ENCODE results near the gene ACP2.

ACP2 gene

DNA sequence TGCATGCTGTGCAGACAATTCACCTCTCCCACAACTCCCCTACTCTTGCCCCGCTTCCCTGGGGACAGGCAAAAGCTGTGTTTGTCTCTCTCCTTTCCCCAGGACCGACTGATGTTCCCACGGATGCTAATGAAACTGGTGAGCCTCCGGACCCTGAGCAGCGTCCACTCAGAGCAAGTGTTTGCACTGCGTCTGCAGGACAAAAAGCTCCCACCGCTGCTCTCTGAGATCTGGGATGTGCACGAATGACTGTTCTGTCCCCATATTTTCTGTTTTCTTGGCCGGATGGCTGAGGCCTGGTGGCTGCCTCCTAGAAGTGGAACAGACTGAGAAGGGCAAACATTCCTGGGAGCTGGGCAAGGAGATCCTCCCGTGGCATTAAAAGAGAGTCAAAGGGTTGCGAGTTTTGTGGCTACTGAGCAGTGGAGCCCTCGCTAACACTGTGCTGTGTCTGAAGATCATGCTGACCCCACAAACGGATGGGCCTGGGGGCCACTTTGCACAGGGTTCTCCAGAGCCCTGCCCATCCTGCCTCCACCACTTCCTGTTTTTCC lies 19.9 kb upstream of the ACP2 start:
- peak; percentile 10 for DNase-seq

- DNase-seq = no peak
These were observed 19.3 kb upstream of the ACP2 start for GRCh38 chr11:47267876-47268275.

GRCh38 chr11:47264521-47264920 lies 15.9 kb upstream of the ACP2 start:
- no peak for DNase-seq

GRCh38 chr11:47264119-47264518 lies 15.5 kb upstream of the ACP2 start:
- DNase-seq = no peak

DNA sequence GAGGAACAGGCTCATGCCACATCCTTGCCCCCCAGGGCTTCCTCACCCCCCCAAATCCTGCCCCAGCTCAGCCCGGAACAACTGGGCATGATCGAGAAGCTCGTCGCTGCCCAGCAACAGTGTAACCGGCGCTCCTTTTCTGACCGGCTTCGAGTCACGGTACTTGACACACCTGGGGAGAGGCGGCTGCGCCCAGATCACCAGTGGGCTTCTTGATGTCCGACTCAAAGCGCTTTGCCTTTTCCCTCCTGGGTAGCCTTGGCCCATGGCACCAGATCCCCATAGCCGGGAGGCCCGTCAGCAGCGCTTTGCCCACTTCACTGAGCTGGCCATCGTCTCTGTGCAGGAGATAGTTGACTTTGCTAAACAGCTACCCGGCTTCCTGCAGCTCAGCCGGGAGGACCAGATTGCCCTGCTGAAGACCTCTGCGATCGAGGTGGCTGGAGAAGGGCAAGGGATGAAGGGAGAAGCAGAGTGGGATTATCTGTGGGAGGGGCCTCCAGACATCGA lies 12.7 kb upstream of the ACP2 start:
- no peak for DNase-seq

GRCh38 chr11:47260366-47260765 lies 11.8 kb upstream of the ACP2 start:
- DNase-seq = no peak

DNA sequence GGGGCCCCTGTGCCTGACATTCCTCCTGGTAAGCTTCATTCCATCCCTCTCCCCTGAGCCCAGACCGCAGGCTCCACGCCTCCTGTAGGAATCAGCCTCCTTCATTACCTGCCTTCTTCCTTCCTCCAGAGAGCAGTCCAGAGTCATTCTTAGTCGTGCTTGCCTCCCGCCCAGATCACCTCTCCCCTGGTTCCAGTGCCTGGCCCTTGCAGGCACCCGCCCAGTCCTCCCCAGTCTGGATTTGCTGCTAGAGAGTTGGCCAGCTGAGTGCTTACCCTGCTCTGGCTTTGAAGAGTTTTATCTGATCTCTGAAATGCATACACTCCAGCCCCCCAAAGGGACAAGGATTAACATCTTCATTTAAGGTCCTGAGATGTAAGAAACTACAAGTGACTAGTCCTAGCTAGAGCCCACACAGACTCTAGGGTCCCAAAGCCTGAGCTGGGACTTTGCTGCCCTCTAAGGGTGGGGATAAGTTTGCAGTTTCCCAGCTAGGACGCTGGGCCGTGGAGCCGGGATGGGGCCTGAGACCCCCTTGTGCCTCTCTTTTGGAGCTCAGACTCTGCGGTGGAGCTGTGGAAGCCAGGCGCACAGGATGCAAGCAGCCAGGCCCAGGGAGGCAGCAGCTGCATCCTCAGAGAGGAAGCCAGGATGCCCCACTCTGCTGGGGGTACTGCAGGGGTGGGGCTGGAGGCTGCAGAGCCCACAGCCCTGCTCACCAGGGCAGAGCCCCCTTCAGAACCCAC lies 10.8 kb upstream of the ACP2 start:
- DNase-seq = peak; percentile 49

- no peak for DNase-seq
These were observed 9.8 kb upstream of the ACP2 start for GRCh38 chr11:47258317-47258902.

DNA sequence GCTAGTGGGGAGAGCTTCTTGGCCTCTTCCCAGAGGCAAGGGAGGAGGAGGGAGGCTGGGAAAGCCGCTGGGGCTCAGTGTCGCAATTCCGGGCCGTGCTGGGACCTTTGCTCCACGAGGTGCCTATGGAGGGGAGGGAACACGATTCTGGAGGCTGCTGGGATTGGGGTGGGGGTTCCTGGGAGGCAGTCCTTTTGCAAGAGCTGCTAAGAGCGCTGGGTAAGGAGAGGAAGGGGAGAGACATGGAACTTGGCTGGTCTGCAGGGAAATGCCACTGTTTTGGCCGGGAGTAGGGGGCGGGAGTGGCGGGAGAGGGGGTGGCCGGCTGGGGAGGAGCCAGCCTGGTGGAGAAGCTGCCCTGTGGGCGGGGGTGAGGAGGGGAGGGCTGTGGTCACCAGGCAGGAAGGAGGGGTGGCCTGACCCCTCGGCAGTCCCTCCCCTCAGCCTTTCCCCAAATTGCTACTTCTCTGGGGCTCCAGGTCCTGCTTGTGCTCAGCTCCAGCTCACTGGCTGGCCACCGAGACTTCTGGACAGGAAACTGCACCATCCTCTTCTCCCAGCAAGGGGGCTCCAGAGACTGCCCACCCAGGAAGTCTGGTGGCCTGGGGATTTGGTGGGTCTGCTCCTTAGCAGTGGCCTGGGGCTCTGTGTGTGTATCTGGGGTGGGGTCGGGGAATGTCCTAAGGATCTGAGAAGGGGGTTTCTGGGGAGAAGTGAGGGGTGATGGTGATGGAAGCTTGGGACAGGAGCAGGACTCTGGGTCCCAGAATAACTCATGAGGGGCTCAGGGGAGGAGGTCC lies 9.1 kb upstream of the ACP2 start, which contains the start of gene NR1H3:
Gene NR1H3, plus strand, starts transcription at position 480 of the 800 bp plus-strand sequence. CDS start 1,221 bp downstream, outside the sequence.
- no peak for DNase-seq

GRCh38 chr11:47257177-47257516 lies 8.5 kb upstream of the ACP2 start:
- DNase-seq = no peak

DNA sequence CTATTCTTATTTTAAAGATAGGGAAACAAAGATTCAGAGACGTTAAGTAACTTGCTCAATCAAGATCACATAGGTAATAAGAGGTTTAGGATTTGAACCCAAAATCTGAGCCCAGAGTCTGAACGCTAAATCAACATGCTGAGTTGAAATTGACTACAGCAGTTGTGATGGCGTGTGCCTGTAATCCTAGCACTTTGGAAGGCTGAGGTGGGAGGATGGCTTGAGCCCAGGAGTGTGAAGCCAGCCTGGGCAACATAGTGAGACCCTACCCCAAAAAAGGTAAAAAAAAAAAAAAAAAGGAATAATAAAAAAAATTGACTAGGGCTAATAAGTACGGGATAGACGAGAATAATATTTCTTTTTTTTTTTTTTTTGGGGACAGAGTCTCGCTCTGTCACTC lies 7.8 kb upstream of the ACP2 start:
- DNase-seq = no peak

- DNase-seq = no peak
These were observed 5.8 kb upstream of the ACP2 start for GRCh38 chr11:47254386-47254785.

- no peak for DNase-seq
These were observed 5.0 kb upstream of the ACP2 start for GRCh38 chr11:47253660-47254059.

GRCh38 chr11:47251751-47252150 lies 3.1 kb upstream of the ACP2 start:
- DNase-seq = no peak

- no peak for DNase-seq
These were observed 733 bp upstream of the ACP2 start for GRCh38 chr11:47249378-47249715.

- no peak for DNase-seq
These were observed 330 bp downstream of the ACP2 start for GRCh38 chr11:47248304-47248663.

DNA sequence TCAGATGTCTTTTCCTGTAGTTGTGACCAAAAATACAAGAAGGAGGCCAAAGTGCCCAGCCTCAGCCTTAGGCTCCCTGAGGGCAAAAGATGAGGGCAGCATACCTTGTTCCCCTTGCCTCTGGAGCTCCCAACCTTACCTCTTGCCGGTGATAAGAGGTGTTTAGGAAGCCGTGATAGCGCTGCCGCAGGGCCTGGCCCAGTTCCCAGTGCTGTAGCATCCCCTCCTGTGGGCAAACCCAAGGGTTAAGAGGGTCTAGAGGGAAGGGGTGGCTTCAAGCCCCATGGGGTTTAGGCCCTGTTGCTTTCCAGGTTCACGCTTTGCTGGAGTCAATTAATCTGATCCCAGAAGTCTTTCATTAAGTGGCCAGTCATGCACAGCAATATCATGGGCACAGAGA lies 1.1 kb downstream of the ACP2 start:
- DNase-seq = no peak

DNA sequence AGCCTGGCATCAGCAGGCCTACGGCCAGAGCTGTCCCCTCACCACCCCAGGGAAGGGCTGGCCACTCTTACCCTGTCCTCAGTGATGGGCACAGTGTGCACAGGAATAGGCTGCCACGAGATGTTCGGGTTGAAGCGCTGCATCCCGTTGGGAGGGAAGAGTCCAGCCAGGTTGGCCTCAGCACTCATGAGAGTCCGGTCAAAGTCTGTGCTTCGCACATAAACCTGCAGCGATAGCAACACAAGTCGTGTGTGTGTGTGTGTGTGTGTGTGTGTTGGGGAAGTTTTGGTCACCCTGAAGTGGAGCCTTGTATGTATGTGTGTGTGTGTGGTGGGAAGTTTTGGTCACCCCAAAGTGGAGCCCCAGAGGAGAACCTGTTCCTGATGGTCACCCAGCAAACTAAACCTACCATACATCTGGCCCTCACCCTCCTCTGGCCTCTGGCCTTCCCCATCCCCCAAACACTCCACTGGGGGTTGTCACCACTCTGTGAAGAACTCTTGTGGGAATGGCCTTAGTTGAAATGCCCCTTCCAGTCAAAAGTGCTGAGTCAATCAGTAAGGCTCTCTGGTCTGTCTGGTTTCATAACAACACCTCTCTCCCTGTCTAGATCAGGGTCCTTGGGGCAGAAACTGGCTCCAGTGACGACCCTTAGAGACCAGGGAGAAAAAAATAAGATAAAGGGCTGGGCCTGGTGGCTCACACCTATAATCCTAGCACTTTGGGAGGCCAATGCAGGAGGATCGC lies 2.8 kb downstream of the ACP2 start:
- no peak for DNase-seq

DNA sequence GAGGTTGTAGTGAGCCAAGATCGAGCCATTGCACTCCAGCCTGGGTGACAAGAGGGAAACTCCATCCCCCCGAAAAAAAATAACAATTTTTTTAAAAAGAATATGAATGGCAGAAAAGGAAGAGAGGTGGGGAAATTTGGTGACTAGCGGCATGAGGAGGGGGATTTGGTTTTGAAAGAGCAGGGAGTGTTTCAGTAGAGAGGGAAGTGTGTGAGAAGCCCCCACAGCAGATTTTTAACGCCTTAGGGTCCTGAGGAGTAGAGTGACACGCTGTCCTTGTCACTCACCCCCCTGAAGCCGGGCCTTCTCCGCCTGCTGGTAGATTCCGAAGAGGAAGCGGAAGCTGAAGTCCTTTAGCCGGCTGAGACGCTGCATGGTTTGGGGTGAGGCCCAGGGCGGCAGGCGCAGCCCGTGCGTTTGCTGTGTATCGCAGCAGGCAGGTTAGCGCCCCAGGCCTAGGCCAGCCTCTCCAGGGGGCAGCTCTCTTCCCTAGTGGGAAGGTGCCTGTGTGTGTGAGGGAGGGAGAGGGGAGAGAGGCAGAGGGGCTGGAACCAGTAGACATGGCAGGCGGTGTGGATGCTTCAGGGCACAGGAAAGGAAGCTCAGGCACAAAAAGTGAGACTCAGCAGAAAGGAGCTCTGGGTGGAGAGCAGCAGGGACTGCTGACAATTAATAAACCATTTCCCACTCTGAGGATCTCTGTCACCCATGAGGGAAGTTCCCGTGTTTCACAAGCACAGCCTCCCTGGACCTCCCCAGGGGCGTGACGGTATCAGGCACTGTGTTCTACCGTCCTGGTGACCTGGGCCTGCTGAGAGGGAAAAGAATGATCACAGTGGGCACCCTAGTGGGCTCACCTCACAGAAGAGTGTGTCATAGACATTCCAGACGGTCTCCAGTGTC lies 3.9 kb downstream of the ACP2 start:
- no peak for DNase-seq

DNA sequence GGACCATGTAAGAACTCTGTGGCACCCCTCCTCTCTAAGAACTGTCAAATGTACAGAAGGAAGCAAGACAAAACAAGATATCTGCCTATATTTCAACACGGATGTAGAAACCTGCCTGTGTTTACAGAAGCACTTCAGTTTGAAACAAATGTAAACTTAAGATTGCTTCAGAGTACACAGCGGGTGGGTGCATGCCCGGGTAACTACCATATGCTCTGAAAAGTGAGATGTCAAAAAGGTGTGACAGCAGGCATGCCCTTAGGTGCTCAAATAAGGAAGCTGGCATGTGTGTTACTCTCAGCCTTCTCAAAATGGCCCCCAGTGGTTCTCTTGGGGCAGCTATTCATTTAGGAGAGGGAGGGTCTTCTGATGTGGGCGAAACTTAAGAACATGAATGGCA lies 5.2 kb downstream of the ACP2 start:
- no peak for DNase-seq

DNA sequence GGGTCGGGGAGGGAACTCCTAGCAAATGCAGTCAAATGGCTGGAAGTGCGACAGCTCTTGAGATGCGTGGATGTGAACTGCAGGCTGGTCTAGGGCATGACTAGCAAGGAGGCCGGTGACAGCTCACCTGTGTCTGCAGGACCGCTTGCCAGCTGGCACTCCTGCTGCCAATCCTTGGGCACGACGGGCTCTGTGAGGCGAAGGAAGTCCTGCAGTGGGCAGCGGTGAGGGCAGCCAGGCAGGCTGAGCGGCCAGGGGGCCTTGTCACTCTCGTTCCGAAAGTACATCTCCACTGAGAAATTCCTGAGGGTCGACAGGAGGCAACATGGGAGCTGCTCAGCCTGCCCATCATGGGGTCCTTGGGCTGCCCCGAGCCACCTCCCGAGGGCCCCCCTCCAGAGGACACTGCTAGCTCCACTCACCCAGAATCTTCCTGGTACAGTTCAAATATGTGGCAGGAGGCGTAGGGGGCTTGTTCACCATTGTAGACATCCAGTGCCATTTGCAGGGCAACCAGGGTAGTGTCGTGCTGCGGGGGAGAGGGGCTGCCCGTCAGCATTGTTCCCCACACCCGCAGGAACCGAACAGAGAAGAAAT lies 5.9 kb downstream of the ACP2 start:
- no peak for DNase-seq

Measured in stimulated activated CD4-positive, alpha-beta T cell treated with anti-CD3 and anti-CD28 coated beads, Interleukin-4, amount 100 ng/mL, for 24 hours (primary cell).